ENCODE data around the gene NSUN7. TPM values are rescaled to one million over a fixed set of nuclear protein-coding genes. Genes with fewer than 3 reads are reported as not detected.

The NSUN7 gene
- not detected in 2 replicates for total RNA-seq

GRCh38 chr4:40749717-40750460 is at the start of gene NSUN7:
TSS of gene NSUN7 (plus strand) at chr4:40749955. CDS start at chr4:40750694, 739 bp downstream.

Other genes starting within 250 kb of the NSUN7 start
- gene RBM47, start 120.1 kb upstream of the NSUN7 start, total RNA-seq = 0.09 and 0.32 TPM in 2 replicates

Measured in bronchial smooth muscle cell (primary cell).